ENCODE data around the gene ATG14.
A peak's percentile ranks its signal among the peaks of the same experiment; 100 is the strongest.

ATG14 gene, protein sequence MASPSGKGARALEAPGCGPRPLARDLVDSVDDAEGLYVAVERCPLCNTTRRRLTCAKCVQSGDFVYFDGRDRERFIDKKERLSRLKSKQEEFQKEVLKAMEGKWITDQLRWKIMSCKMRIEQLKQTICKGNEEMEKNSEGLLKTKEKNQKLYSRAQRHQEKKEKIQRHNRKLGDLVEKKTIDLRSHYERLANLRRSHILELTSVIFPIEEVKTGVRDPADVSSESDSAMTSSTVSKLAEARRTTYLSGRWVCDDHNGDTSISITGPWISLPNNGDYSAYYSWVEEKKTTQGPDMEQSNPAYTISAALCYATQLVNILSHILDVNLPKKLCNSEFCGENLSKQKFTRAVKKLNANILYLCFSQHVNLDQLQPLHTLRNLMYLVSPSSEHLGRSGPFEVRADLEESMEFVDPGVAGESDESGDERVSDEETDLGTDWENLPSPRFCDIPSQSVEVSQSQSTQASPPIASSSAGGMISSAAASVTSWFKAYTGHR

DNA sequence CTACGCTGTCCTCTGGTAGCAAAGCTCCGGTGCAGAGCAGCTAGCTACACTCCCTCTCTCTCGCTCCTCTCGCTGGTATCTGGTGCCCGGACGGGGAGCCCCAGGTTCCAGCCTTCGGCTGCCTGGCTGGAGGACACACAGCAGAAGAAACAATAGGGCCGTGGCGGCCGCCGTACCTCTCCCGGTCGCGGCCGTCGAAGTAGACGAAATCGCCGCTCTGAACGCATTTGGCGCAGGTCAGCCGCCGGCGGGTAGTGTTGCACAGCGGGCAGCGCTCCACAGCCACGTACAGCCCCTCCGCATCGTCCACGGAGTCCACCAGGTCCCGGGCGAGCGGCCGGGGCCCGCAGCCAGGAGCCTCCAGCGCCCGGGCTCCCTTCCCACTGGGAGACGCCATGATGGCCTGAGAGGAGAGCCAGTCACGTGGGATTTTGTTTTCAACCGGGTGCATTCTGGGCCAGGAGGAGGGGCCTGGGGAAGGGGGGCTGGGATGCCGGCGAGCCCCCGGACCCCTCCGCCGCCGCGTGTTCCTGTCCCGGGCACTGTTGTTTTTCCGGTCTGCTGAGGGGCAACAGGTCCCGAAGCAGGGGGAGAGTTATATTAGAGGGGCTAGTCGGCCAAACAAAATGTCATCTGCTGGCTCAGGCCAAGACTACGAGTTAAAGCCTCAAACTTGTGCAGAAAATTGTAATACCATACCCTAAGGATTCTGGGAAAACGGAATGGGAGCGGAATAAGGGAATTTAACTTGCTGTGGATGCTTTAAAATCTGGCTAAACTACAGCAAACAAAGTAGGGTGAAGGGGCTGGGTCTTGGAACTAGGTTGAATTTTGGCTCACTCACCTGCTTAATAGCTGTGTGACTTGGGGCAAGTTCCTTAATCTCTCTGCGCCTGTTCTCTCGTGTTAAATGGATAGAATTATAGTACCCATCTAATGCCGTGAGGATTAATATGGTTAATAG is at the start of gene ATG14:
Gene ATG14 (minus strand): TSS at position 405 of the 964 bp plus-strand sequence. CDS start 8 bp downstream, at position 397.
- TF ChIP-seq, protein P1, sequence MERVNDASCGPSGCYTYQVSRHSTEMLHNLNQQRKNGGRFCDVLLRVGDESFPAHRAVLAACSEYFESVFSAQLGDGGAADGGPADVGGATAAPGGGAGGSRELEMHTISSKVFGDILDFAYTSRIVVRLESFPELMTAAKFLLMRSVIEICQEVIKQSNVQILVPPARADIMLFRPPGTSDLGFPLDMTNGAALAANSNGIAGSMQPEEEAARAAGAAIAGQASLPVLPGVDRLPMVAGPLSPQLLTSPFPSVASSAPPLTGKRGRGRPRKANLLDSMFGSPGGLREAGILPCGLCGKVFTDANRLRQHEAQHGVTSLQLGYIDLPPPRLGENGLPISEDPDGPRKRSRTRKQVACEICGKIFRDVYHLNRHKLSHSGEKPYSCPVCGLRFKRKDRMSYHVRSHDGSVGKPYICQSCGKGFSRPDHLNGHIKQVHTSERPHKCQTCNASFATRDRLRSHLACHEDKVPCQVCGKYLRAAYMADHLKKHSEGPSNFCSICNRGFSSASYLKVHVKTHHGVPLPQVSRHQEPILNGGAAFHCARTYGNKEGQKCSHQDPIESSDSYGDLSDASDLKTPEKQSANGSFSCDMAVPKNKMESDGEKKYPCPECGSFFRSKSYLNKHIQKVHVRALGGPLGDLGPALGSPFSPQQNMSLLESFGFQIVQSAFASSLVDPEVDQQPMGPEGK (CRISPR knock-in tag; IDR thresholded peaks at IDR 0.05; ENCODE audit: borderline replicate concordance), result peak; percentile 48; the same call in 1 of the 2 replicates
- TF ChIP-seq OSR1 (CRISPR knock-in tag; IDR thresholded peaks at IDR 0.05), result no peak
- no peak; the same call in 1 of the 2 replicates for TF ChIP-seq ZNF70 (CRISPR knock-in tag; IDR thresholded peaks at IDR 0.05)
- no peak for TF ChIP-seq TCF4 (CRISPR knock-in tag; IDR thresholded peaks at IDR 0.05; ENCODE audit: borderline replicate concordance)
- TF ChIP-seq, protein P2, sequence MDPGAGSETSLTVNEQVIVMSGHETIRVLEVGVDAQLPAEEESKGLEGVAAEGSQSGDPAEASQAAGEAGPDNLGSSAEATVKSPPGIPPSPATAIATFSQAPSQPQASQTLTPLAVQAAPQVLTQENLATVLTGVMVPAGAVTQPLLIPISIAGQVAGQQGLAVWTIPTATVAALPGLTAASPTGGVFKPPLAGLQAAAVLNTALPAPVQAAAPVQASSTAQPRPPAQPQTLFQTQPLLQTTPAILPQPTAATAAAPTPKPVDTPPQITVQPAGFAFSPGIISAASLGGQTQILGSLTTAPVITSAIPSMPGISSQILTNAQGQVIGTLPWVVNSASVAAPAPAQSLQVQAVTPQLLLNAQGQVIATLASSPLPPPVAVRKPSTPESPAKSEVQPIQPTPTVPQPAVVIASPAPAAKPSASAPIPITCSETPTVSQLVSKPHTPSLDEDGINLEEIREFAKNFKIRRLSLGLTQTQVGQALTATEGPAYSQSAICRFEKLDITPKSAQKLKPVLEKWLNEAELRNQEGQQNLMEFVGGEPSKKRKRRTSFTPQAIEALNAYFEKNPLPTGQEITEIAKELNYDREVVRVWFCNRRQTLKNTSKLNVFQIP (CRISPR knock-in tag; IDR thresholded peaks at IDR 0.05; ENCODE audit: borderline replicate concordance, low read depth), result no peak
- no peak for TF ChIP-seq GLIS3 (CRISPR knock-in tag; IDR thresholded peaks at IDR 0.05)
- 0 out of 2 replicates have a peak, but pooled peaks have one; percentile 29 for TF ChIP-seq ZFP3 (CRISPR knock-in tag; IDR thresholded peaks at IDR 0.05)
- TF ChIP-seq ZC3H10 (CRISPR knock-in tag; IDR thresholded peaks at IDR 0.05), result no peak
- no peak for TF ChIP-seq ZNF8 (CRISPR knock-in tag; IDR thresholded peaks at IDR 0.05)
- peak; percentile 100 for ATAC-seq

DNA sequence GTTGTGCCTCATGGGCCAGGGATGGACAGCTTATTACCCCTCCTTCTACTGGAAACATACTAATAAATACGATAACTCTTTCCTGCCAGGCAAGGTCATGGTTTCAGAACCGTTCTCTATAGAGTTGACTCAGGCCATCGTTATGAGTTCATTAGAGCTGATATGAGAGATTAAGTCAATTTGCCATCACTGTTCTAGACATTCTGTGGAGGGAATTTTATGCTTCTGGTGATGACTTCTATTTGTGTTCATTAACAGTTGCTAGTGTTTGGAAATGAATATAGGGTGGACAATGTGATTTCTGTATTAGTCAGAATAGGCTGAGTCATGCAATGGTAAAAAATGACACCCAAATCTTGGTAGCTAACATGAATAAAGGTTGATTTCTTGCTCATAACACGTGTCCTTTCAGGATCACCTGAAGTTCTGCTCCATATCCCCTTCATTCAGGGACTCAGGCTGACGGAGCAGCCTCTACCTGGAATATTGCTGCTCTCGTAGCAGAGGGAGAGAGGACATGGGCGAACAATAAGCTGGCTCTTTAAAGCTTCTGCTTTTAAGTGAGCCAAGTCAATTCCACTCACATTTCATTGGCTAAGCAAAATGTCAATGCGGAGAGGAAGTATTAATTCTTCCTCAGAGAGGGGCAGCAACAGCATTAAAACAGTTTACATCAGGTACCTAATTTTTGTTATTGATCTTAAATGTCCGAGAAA is 47.3 kb upstream of the ATG14 start:
- no peak; the same call in 2 of the 3 replicates for ATAC-seq
- TF ChIP-seq RARB (CRISPR knock-in tag; IDR thresholded peaks at IDR 0.05) (no peak), TCF4 (CRISPR knock-in tag; IDR thresholded peaks at IDR 0.05; ENCODE audit: borderline replicate concordance) (no peak), ZC3H10 (CRISPR knock-in tag; IDR thresholded peaks at IDR 0.05) (no peak), OSR1 (CRISPR knock-in tag; IDR thresholded peaks at IDR 0.05) (no peak), BACH2 (CRISPR knock-in tag; IDR thresholded peaks at IDR 0.05; ENCODE audit: borderline replicate concordance) (no peak), ZNF8 (CRISPR knock-in tag; IDR thresholded peaks at IDR 0.05) (no peak), PPARA (CRISPR knock-in tag; IDR thresholded peaks at IDR 0.05; ENCODE audit: borderline replicate concordance) (no peak), CSDC2 (CRISPR knock-in tag; IDR thresholded peaks at IDR 0.05) (no peak), ARNTL (CRISPR knock-in tag; IDR thresholded peaks at IDR 0.05; ENCODE audit: borderline replicate concordance, low read depth) (no peak), SNAI2 (CRISPR knock-in tag; IDR thresholded peaks at IDR 0.05) (no peak), ESRRG (CRISPR knock-in tag; IDR thresholded peaks at IDR 0.05) (no peak), TOX (CRISPR knock-in tag; IDR thresholded peaks at IDR 0.05; ENCODE audit: borderline replicate concordance) (no peak), ISL1 (CRISPR knock-in tag; IDR thresholded peaks at IDR 0.05) (no peak), ZFP3 (CRISPR knock-in tag; IDR thresholded peaks at IDR 0.05) (no peak), ZNF565 (CRISPR knock-in tag; conservative IDR thresholded peaks at IDR 0.05; ENCODE audit: low read depth) (no peak)
- TF ChIP-seq, protein P3, sequence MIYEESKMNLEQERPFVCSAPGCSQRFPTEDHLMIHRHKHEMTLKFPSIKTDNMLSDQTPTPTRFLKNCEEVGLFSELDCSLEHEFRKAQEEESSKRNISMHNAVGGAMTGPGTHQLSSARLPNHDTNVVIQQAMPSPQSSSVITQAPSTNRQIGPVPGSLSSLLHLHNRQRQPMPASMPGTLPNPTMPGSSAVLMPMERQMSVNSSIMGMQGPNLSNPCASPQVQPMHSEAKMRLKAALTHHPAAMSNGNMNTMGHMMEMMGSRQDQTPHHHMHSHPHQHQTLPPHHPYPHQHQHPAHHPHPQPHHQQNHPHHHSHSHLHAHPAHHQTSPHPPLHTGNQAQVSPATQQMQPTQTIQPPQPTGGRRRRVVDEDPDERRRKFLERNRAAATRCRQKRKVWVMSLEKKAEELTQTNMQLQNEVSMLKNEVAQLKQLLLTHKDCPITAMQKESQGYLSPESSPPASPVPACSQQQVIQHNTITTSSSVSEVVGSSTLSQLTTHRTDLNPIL (CRISPR knock-in tag; IDR thresholded peaks at IDR 0.05; ENCODE audit: low read depth), result no peak
- TF ChIP-seq, protein P2 (CRISPR knock-in tag; IDR thresholded peaks at IDR 0.05; ENCODE audit: borderline replicate concordance, low read depth), result no peak
- TF ChIP-seq, protein P1 (CRISPR knock-in tag; IDR thresholded peaks at IDR 0.05; ENCODE audit: borderline replicate concordance), result no peak
- TF ChIP-seq, protein P4, sequence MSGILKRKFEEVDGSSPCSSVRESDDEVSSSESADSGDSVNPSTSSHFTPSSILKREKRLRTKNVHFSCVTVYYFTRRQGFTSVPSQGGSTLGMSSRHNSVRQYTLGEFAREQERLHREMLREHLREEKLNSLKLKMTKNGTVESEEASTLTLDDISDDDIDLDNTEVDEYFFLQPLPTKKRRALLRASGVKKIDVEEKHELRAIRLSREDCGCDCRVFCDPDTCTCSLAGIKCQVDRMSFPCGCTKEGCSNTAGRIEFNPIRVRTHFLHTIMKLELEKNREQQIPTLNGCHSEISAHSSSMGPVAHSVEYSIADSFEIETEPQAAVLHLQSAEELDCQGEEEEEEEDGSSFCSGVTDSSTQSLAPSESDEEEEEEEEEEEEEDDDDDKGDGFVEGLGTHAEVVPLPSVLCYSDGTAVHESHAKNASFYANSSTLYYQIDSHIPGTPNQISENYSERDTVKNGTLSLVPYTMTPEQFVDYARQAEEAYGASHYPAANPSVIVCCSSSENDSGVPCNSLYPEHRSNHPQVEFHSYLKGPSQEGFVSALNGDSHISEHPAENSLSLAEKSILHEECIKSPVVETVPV (CRISPR knock-in tag; IDR thresholded peaks at IDR 0.05), result no peak
- TF ChIP-seq, protein P5, sequence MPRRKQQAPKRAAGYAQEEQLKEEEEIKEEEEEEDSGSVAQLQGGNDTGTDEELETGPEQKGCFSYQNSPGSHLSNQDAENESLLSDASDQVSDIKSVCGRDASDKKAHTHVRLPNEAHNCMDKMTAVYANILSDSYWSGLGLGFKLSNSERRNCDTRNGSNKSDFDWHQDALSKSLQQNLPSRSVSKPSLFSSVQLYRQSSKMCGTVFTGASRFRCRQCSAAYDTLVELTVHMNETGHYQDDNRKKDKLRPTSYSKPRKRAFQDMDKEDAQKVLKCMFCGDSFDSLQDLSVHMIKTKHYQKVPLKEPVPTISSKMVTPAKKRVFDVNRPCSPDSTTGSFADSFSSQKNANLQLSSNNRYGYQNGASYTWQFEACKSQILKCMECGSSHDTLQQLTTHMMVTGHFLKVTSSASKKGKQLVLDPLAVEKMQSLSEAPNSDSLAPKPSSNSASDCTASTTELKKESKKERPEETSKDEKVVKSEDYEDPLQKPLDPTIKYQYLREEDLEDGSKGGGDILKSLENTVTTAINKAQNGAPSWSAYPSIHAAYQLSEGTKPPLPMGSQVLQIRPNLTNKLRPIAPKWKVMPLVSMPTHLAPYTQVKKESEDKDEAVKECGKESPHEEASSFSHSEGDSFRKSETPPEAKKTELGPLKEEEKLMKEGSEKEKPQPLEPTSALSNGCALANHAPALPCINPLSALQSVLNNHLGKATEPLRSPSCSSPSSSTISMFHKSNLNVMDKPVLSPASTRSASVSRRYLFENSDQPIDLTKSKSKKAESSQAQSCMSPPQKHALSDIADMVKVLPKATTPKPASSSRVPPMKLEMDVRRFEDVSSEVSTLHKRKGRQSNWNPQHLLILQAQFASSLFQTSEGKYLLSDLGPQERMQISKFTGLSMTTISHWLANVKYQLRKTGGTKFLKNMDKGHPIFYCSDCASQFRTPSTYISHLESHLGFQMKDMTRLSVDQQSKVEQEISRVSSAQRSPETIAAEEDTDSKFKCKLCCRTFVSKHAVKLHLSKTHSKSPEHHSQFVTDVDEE (CRISPR knock-in tag; IDR thresholded peaks at IDR 0.05), result no peak

All from SK-N-SH treated with all-trans-retinoic acid at 6 μM for 48 hours (cell line).